Stimulated activated CD8-positive, alpha-beta memory T cell treated with anti-CD3 and anti-CD28 coated beads, Interleukin-15, amount 100 ng/mL, for 48 hours (primary cell): ENCODE results near the gene SLC22A5.
"Not testable (repeated sequence)": the region's sequence is repeated elsewhere in the genome, so short reads cannot be mapped to it uniquely, and the experiment has no call there.

Experiments used
- DNase-seq, 2 donors: peaks; one replicate each; pipeline ENCODE4 v3.0.0-alpha.2; 2020; ENCODE audit warnings: low read depth in 2 of 2

SLC22A5 gene

GRCh38 chr5:132427281-132428146 lies 58.0 kb downstream of the SLC22A5 start:
- peak in 1 of 2 donors; percentile 40 for DNase-seq

- no peak for DNase-seq
Measured at GRCh38 chr5:132428147-132428482, 58.6 kb downstream of the SLC22A5 start.

- DNase-seq: no peak
Measured at GRCh38 chr5:132428484-132429462, 59.3 kb downstream of the SLC22A5 start.

GRCh38 chr5:132429463-132430440 lies 60.2 kb downstream of the SLC22A5 start:
- no peak for DNase-seq

GRCh38 chr5:132430746-132431145 lies 61.2 kb downstream of the SLC22A5 start:
- no peak for DNase-seq

- no peak for DNase-seq
Measured at GRCh38 chr5:132431632-132432031, 62.1 kb downstream of the SLC22A5 start.

GRCh38 chr5:132433141-132433540 lies 63.6 kb downstream of the SLC22A5 start:
- DNase-seq: no peak

GRCh38 chr5:132434416-132435286 lies 65.1 kb downstream of the SLC22A5 start:
- DNase-seq: no peak

GRCh38 chr5:132435447-132435846 lies 65.9 kb downstream of the SLC22A5 start:
- no peak for DNase-seq

- DNase-seq: no peak
Measured at GRCh38 chr5:132435886-132436285, 66.4 kb downstream of the SLC22A5 start.

GRCh38 chr5:132436936-132437335 lies 67.4 kb downstream of the SLC22A5 start:
- no peak for DNase-seq

GRCh38 chr5:132437604-132438266 lies 68.2 kb downstream of the SLC22A5 start:
- DNase-seq: peak; percentile 41 to 61

GRCh38 chr5:132438267-132438645 lies 68.7 kb downstream of the SLC22A5 start:
- not testable (repeated sequence) for DNase-seq

GRCh38 chr5:132438917-132439316 lies 69.4 kb downstream of the SLC22A5 start:
- DNase-seq: no peak

GRCh38 chr5:132439521-132440089 lies 70.1 kb downstream of the SLC22A5 start:
- no peak for DNase-seq

- DNase-seq: no peak
Measured at GRCh38 chr5:132444061-132444460, 74.6 kb downstream of the SLC22A5 start.
